GM13977 (cell line): ENCODE measurements around the gene GNAL.

Experiments
- DNase-seq: peaks from one replicate; pipeline ENCODE4 v3.0.0; 2012; ENCODE audit warnings: low spot score
- CTCF ChIP-seq: IDR thresholded peaks from 2 replicates; pipeline ENCODE4 v1.5.1; 2012; ENCODE audit warnings: mild to moderate bottlenecking, control low read depth; ENCODE audit not compliant: insufficient read depth; ENCODE audit errors: extremely low read depth, missing control alignments
- in situ Hi-C: fragments of 300-500 bp; cut with MboI; formaldehyde crosslinking; loops from one replicate; pipeline ENCODE4 v1.12.0; 2022; ENCODE audit warnings: low sequenced_read_pairs, low pct_unique_long_range_greater_than_20kb, mixed read lengths, inconsistent platforms; ENCODE audit not compliant: unreplicated experiment

GNAL gene

GRCh38 chr18:11801573-11801972 lies 112.5 kb downstream of the GNAL start:
- in situ Hi-C loops, result no loop called here

GRCh38 chr18:11802158-11802557 lies 113.1 kb downstream of the GNAL start:
- in situ Hi-C loops, result no loop called here
- no peak for DNase-seq
- TF ChIP-seq CTCF, result no peak

More at GRCh38 chr18:11801573-11801972, 112.5 kb downstream of the GNAL start:
- DNase-seq, result no peak
- no peak for TF ChIP-seq CTCF

- TF ChIP-seq CTCF, result no peak
- no peak for DNase-seq
Measured at GRCh38 chr18:11802586-11802985, 113.5 kb downstream of the GNAL start.

GRCh38 chr18:11807233-11807632 lies 118.2 kb downstream of the GNAL start:
- TF ChIP-seq CTCF, result no peak
- DNase-seq, result no peak
- in situ Hi-C loops, result no loop called here

More at GRCh38 chr18:11802586-11802985, 113.5 kb downstream of the GNAL start:
- in situ Hi-C loops, result no loop called here

GRCh38 chr18:11808001-11808855 lies 119.2 kb downstream of the GNAL start:
- in situ Hi-C loops, result no loop called here
- DNase-seq, result no peak

GRCh38 chr18:11809895-11810294 lies 120.8 kb downstream of the GNAL start:
- DNase-seq, result no peak
- no peak for TF ChIP-seq CTCF
- in situ Hi-C loops, result no loop called here

More at GRCh38 chr18:11808001-11808855, 119.2 kb downstream of the GNAL start:
- TF ChIP-seq CTCF, result no peak
